ENCODE data around the gene ACSL1. TPM values are rescaled to one million over a fixed set of nuclear protein-coding genes. Genes with fewer than 3 reads are reported as not detected.

The ACSL1 gene
- total RNA-seq, 4 donors from 2014 or later, result 27.3 to 98.4 (median 70.1) TPM

- Histone ChIP-seq H3K27me3 (no peaks in the 10 kb centered on the region), H3K4me3 (no peak overlapping the region), H3K4me1 (peaks cover 0 to 4% of the 10 kb centered on the region in 2 donors), H3K9me3 (no peaks in the 10 kb centered on the region), H3K27ac (peak overlapping the region; percentile 76 to 82), H3K36me3 (no peaks in the 10 kb centered on the region)
- peak; percentile 85 to 93 for DNase-seq
- no peak for TF ChIP-seq POLR2A (IDR thresholded peaks at IDR 0.05)
- TF ChIP-seq, protein P1, sequence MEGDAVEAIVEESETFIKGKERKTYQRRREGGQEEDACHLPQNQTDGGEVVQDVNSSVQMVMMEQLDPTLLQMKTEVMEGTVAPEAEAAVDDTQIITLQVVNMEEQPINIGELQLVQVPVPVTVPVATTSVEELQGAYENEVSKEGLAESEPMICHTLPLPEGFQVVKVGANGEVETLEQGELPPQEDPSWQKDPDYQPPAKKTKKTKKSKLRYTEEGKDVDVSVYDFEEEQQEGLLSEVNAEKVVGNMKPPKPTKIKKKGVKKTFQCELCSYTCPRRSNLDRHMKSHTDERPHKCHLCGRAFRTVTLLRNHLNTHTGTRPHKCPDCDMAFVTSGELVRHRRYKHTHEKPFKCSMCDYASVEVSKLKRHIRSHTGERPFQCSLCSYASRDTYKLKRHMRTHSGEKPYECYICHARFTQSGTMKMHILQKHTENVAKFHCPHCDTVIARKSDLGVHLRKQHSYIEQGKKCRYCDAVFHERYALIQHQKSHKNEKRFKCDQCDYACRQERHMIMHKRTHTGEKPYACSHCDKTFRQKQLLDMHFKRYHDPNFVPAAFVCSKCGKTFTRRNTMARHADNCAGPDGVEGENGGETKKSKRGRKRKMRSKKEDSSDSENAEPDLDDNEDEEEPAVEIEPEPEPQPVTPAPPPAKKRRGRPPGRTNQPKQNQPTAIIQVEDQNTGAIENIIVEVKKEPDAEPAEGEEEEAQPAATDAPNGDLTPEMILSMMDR (IDR thresholded peaks at IDR 0.05), result no peak
- intact Hi-C loops (cut with DNase I; ENCODE audit: low total_unique reads), result no loop called here
Measured at GRCh38 chr4:184763150-184763780, 62.5 kb downstream of the ACSL1 start.

GRCh38 chr4:184762100-184762499 lies 63.7 kb downstream of the ACSL1 start:
- Histone ChIP-seq H3K4me3 (no peak overlapping the region), H3K4me1 (peaks cover 0 to 4% of the 10 kb centered on the region in 2 donors), H3K36me3 (no peaks in the 10 kb centered on the region), H3K27ac (peak overlapping the region; percentile 76 to 82), H3K9me3 (no peaks in the 10 kb centered on the region), H3K27me3 (no peaks in the 10 kb centered on the region)
- intact Hi-C loops (cut with DNase I; ENCODE audit: low total_unique reads), result no loop called here
- TF ChIP-seq, protein P1 (IDR thresholded peaks at IDR 0.05), result no peak
- no peak for TF ChIP-seq POLR2A (IDR thresholded peaks at IDR 0.05)
- DNase-seq, result no peak

DNA sequence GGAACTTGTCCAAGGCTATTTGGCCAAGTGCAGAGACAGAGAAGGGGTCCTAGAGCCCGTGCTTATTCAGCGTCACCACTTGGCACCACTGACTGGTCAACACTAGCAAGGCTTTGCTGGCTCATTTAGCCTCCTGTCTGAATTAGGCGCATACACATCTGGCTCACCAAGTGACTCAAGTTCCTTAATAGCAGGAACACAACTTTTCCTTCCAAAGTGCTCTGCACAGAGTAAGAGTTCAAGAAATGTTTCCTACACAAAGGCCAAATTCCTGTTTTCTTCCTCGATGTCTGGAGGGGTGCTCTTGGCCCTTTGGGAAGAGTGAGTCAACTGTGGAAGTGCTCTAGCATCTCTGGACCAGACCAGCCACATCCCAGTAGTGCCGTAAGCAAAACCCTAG lies 65.1 kb downstream of the ACSL1 start:
- H3K27me3 ChIP-seq, result no peaks in the 10 kb centered on the region
- intact Hi-C loops (cut with DNase I; ENCODE audit: low total_unique reads), result no loop called here
- H3K4me3 ChIP-seq, result no peak overlapping the region
- peak overlapping the region in 1 of 2 donors; percentile 76 for H3K27ac ChIP-seq
- H3K36me3 ChIP-seq, result no peaks in the 10 kb centered on the region
- TF ChIP-seq, protein P1 (IDR thresholded peaks at IDR 0.05), result no peak
- TF ChIP-seq POLR2A (IDR thresholded peaks at IDR 0.05), result no peak
- DNase-seq, result no peak
- H3K9me3 ChIP-seq, result no peaks in the 10 kb centered on the region
- peaks cover 0 to 4% of the 10 kb centered on the region in 2 donors for H3K4me1 ChIP-seq

GRCh38 chr4:184757810-184758209 lies 68.0 kb downstream of the ACSL1 start:
- intact Hi-C loops (cut with DNase I; ENCODE audit: low total_unique reads), result no loop called here
- H3K4me1 ChIP-seq, result peaks cover 0 to 1% of the 10 kb centered on the region in 2 donors
- peak in 1 of 2 donors; percentile 67 for DNase-seq
- H3K27ac ChIP-seq, result peak overlapping the region; percentile 38 to 48
- no peaks in the 10 kb centered on the region for H3K36me3 ChIP-seq
- no peak overlapping the region for H3K4me3 ChIP-seq
- H3K27me3 ChIP-seq, result no peaks in the 10 kb centered on the region
- no peaks in the 10 kb centered on the region for H3K9me3 ChIP-seq
- TF ChIP-seq, protein P1 (IDR thresholded peaks at IDR 0.05), result no peak
- TF ChIP-seq POLR2A (IDR thresholded peaks at IDR 0.05), result no peak

DNA sequence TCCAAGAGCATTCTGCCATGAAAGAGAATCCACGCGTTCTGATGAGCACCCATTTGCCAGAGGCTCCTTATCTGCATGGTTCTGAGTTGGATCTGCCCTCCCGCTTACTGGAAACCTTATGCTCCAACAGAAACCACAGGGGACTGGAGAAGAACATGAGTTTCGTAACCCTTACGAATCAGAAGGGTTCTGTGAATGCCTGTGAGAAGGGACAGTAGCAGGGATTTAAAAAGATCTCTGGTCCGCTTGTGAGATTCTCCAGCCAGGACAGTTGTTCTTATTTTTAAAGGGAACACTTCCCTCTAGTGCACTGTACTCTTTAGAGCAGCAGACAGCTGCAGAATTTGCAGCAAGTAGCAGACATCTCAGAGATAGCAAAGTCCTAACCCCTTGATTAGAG lies 69.4 kb downstream of the ACSL1 start:
- H3K36me3 ChIP-seq, result no peaks in the 10 kb centered on the region
- no peak overlapping the region for H3K4me3 ChIP-seq
- intact Hi-C loops (cut with DNase I; ENCODE audit: low total_unique reads), result no loop called here
- peak overlapping the region; percentile 39 to 65 for H3K27ac ChIP-seq
- no peaks in the 10 kb centered on the region for H3K4me1 ChIP-seq
- no peaks in the 10 kb centered on the region for H3K9me3 ChIP-seq
- TF ChIP-seq, protein P1 (IDR thresholded peaks at IDR 0.05), result no peak
- DNase-seq, result peak; percentile 34 to 46
- H3K27me3 ChIP-seq, result no peaks in the 10 kb centered on the region

All from uterus (tissue), 4 donors.